Measurements from ENCODE around the gene TERB2. TPM values are rescaled to one million over a fixed set of nuclear protein-coding genes. Genes with fewer than 3 reads are reported as not detected.
"Not testable (repeated sequence)": the region's sequence is repeated elsewhere in the genome, so short reads cannot be mapped to it uniquely, and the experiment has no call there.

The TERB2 gene, protein sequence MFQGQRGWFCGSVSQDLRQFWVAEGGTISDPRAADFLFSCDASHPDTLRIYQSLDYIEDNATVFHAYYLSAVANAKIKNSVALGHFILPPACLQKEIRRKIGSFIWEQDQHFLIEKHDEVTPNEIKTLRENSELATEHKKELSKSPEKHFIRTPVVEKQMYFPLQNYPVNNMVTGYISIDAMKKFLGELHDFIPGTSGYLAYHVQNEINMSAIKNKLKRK
- 1 to 10 TPM in 1 of 7 donors, not detected in 6; 1.8 TPM for total RNA-seq
- not detected for polyA plus RNA-seq
- long read RNA-seq, donor 1: 0 reads
- long read RNA-seq, donor 2, partial matches to known transcripts: 0 of 2 reads
- long read RNA-seq, donor 2, other reads (novel, unspliced or antisense): 0 of 2 reads
- long read RNA-seq, donor 3: 0 reads

DNA sequence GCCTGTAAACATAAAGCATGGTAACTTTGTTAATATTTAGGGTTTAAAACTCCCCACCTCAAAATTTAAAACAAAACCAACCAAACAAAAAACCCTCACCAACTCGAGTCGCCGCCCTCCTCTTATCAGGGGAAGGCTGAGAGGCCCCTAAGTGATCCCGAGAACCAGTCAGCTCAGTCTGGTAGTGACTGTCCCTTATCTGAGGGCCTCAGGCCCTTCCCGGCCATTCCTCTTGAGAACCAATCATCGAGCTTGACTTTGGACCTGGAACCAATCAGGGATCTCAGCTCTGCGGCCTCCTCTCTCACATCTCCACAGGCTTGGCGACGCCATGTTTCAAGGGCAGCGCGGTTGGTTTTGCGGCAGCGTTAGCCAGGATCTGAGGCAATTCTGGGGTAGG lies at the start of gene TERB2:
Gene TERB2 (plus strand): TSS at position 300 of the 400 bp plus-strand sequence. CDS start 32 bp downstream, at position 332.
- TF ChIP-seq POLR2A (IDR thresholded peaks at IDR 0.05) (no peak), EP300 (IDR thresholded peaks at IDR 0.05) (no peak)
- TF ChIP-seq, protein P1, sequence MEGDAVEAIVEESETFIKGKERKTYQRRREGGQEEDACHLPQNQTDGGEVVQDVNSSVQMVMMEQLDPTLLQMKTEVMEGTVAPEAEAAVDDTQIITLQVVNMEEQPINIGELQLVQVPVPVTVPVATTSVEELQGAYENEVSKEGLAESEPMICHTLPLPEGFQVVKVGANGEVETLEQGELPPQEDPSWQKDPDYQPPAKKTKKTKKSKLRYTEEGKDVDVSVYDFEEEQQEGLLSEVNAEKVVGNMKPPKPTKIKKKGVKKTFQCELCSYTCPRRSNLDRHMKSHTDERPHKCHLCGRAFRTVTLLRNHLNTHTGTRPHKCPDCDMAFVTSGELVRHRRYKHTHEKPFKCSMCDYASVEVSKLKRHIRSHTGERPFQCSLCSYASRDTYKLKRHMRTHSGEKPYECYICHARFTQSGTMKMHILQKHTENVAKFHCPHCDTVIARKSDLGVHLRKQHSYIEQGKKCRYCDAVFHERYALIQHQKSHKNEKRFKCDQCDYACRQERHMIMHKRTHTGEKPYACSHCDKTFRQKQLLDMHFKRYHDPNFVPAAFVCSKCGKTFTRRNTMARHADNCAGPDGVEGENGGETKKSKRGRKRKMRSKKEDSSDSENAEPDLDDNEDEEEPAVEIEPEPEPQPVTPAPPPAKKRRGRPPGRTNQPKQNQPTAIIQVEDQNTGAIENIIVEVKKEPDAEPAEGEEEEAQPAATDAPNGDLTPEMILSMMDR (IDR thresholded peaks at IDR 0.05): no peak

DNA sequence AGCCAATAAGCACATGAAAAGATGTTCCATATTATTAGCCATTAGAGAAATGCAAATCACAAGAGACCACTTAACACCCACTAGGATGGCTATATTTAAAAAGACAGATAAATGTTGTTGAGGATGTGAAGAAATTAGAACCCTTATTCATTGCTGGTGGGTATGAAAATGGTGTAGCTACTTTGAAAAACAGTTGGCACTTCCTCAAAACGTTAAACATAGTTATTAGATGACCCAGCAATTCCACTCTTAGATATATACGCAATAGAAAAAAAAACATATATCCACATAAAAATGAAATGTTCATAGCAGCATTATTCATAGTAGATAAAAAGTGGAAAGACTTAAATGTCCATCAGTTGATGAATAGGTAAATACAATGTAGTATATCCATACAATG lies 47.1 kb upstream of the TERB2 start:
- WGBS, 3 donors: 53 to 60% (median 59%) methylated on average over 2 of the region's 2 CpGs
- DNase-seq: no peak
- H3K4me3 ChIP-seq: no peak overlapping the region

More for the DNA sequence above, at the start of gene TERB2:
- no peak for DNase-seq
- Histone ChIP-seq H3K36me3 (no peaks in the 10 kb centered on the region), H3K27me3 (no peaks in the 10 kb centered on the region), H3K4me3 (no peak within 1 kb of the TSS), H3K9me3 (no peaks in the 10 kb centered on the region), H3K27ac (no peak within 1 kb of the TSS), H3K4me1 (ENCODE audit: insufficient read depth) (no peaks in the 10 kb centered on the region)
- intact Hi-C loops (cut with DNase I): no loop called here
- 91 to 94% (median 92%) methylated on average over 13 of the region's 13 CpGs for WGBS, 3 donors

DNA sequence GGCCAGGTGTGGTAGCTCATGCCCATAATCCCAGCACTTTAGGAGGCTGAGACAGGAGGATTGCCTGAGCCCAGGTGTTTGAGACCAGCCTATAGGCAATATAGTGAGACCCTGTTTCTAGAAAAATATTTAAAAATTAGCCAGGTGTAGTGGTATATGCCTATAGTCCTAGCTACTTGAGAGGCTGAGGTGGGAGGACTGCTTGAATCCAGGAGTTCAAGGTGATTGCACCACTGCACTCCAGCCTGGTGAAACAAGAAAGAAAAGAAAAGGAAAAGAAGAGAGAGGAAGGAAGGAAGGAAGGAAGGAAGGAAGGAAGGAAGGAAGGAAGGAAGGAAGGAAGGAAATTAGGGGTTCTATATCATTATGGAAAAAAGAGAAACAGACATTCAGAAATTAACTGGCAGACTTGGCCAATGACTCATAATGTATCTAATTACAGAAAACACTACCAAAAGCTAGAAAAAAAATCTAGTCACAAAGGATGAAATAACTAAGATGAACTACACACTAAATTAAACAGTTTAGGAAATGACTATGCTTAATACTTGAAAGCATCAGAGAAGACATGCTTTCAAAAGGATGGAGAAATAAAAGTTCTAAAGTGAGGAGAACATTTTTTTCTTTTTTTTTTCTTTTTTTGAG lies 45.4 kb upstream of the TERB2 start:
- H3K4me1 ChIP-seq (ENCODE audit: insufficient read depth): no peaks in the 10 kb centered on the region
- H3K4me3 ChIP-seq: no peak overlapping the region
- H3K27ac ChIP-seq: no peak overlapping the region
- intact Hi-C loops (cut with DNase I): no loop called here
- H3K27me3 ChIP-seq: no peaks in the 10 kb centered on the region
- no peak for DNase-seq
- TF ChIP-seq POLR2A (IDR thresholded peaks at IDR 0.05) (no peak), EP300 (IDR thresholded peaks at IDR 0.05) (no peak)
- TF ChIP-seq, protein P1 (IDR thresholded peaks at IDR 0.05): no peak
- no peaks in the 10 kb centered on the region for H3K9me3 ChIP-seq
- H3K36me3 ChIP-seq: no peaks in the 10 kb centered on the region

More for the DNA sequence above, 47.1 kb upstream of the TERB2 start:
- intact Hi-C loops (cut with DNase I): no loop called here
- Histone ChIP-seq H3K27ac (no peak overlapping the region), H3K9me3 (no peaks in the 10 kb centered on the region), H3K4me1 (ENCODE audit: insufficient read depth) (no peaks in the 10 kb centered on the region), H3K36me3 (no peaks in the 10 kb centered on the region), H3K27me3 (no peaks in the 10 kb centered on the region)
- no peak for TF ChIP-seq EP300 (IDR thresholded peaks at IDR 0.05)
- TF ChIP-seq, protein P1 (IDR thresholded peaks at IDR 0.05): no peak
- no peak for TF ChIP-seq POLR2A (IDR thresholded peaks at IDR 0.05)

DNA sequence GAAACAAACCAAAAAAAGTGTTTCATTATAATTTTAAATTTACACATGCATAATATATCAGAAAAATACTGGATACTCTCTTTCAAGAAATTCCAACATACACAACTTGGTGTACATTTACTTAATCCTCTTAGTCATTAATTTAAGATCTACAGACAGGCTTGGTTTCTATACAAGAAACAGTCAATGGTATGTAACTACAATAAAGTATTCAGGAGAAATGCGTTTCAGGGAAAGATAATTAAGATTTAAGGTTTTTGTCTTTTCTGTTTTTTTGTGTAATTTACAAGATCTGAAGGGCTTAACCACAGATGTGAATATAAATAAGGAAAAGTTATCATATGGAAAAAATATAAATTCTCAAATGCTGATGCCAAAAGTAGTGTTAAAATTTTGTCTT lies 44.3 kb upstream of the TERB2 start:
- 49 to 52% (median 51%) methylated on average over 1 of the region's 1 CpG for WGBS, 3 donors
- H3K36me3 ChIP-seq; H3K27ac ChIP-seq; H3K4me1 ChIP-seq (ENCODE audit: insufficient read depth); intact Hi-C loops (cut with DNase I); H3K4me3 ChIP-seq; H3K27me3 ChIP-seq; DNase-seq; H3K9me3 ChIP-seq: not testable (repeated sequence)

DNA sequence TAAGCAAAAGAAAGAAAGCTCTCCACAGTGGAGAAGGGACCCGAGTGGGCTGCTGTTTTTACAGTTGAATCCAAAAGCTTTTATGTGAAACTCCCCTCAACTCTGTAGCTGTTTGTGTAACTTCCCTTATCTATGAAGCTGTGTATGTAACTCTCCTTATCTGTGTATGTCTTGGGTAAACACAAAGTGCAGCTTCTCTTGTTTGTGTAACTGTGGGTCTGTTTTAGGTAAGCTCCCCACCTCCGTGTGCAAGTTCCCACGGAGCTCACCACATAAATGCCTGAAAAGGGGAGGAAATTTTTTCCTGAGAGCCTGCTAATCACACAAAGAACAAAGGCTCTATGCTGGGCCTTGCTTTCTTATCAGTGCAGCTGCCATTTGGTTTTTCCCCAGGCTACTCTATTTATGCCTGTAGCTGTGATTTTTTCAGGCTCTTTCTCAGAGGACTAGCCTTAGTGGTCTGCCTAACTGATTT lies 43.5 kb upstream of the TERB2 start:
- H3K36me3 ChIP-seq; H3K27ac ChIP-seq; H3K4me3 ChIP-seq; intact Hi-C loops (cut with DNase I); H3K9me3 ChIP-seq; H3K27me3 ChIP-seq; H3K4me1 ChIP-seq (ENCODE audit: insufficient read depth); DNase-seq: not testable (repeated sequence)
- WGBS, 3 donors: 6 to 20% (median 12%) methylated on average over 3 of the region's 3 CpGs

Measured in ovary (tissue), 10 donors.